ENCODE results near the gene ZNF358. TPM values are rescaled to one million over a fixed set of nuclear protein-coding genes. Genes with fewer than 3 reads are reported as not detected.

Gene ZNF358
- polyA plus RNA-seq, 1 experiment: 43.9 TPM

- CTCF ChIA-PET: interaction anchor here (2.5 kb wide), 1 partner anchor 9 kb away, joined by 14 read pairs; a partner anchor contains a TSS
- Histone ChIP-seq H3K4me3 (ENCODE audit: low read depth, low read length) (no peak overlapping the region), H3K36me3 (ENCODE audit: control insufficient read depth, insufficient read depth, low read length) (no peaks in the 10 kb centered on the region), H3K27me3 (ENCODE audit: control insufficient read depth, insufficient read depth, low read length) (peaks cover 2% of the 10 kb centered on the region)
- POLR2A ChIA-PET: no interaction called here
- no peak for TF ChIP-seq CTCF (IDR thresholded peaks at IDR 0.05; ENCODE audit: insufficient read depth, low read depth, low read length)
- no peak for DNase-seq (ENCODE audit: low read depth)
Observed at GRCh38 chr19:7506385-7507328, 9.2 kb upstream of the ZNF358 start.

GRCh38 chr19:7507884-7508283 is 8.0 kb upstream of the ZNF358 start:
- no peak for DNase-seq (ENCODE audit: low read depth)
- ChIA-PET CTCF (interaction anchor here (0.6 to 2.5 kb wide), 2 partner anchors 11 to 39 kb away, joined by 3 to 14 read pairs; a partner anchor contains a TSS), POLR2A (no interaction called here)
- H3K4me3 ChIP-seq (ENCODE audit: low read depth, low read length): no peak overlapping the region
- TF ChIP-seq CTCF (IDR thresholded peaks at IDR 0.05; ENCODE audit: insufficient read depth, low read depth, low read length): no peak
- H3K36me3 ChIP-seq (ENCODE audit: control insufficient read depth, insufficient read depth, low read length): no peaks in the 10 kb centered on the region
- no peaks in the 10 kb centered on the region; the same call in 1 of the 2 replicates for H3K27me3 ChIP-seq (ENCODE audit: control insufficient read depth, insufficient read depth, low read length)

GRCh38 chr19:7509625-7510024 is 6.3 kb upstream of the ZNF358 start:
- no peak for TF ChIP-seq CTCF (IDR thresholded peaks at IDR 0.05; ENCODE audit: insufficient read depth, low read depth, low read length)
- no peaks in the 10 kb centered on the region for H3K36me3 ChIP-seq (ENCODE audit: control insufficient read depth, insufficient read depth, low read length)
- ChIA-PET POLR2A (no interaction called here), CTCF (interaction anchor here (0.9 to 1.1 kb wide), 2 partner anchors 12 to 127 kb away, joined by 3 to 4 read pairs; a partner anchor contains a TSS)
- no peak for DNase-seq (ENCODE audit: low read depth)
- no peaks in the 10 kb centered on the region; the same call in 1 of the 2 replicates for H3K27me3 ChIP-seq (ENCODE audit: control insufficient read depth, insufficient read depth, low read length)
- no peak overlapping the region for H3K4me3 ChIP-seq (ENCODE audit: low read depth, low read length)

GRCh38 chr19:7512400-7512851 is 3.5 kb upstream of the ZNF358 start:
- ChIA-PET POLR2A (no interaction called here), CTCF (interaction anchor here (1.0 kb wide), 1 partner anchor 8 kb away, joined by 3 read pairs; no protein-coding TSS in a partner anchor)
- Histone ChIP-seq H3K27me3 (ENCODE audit: control insufficient read depth, insufficient read depth, low read length) (no peaks in the 10 kb centered on the region; the same call in 1 of the 2 replicates), H3K36me3 (ENCODE audit: control insufficient read depth, insufficient read depth, low read length) (no peaks in the 10 kb centered on the region), H3K4me3 (ENCODE audit: low read depth, low read length) (no peak overlapping the region)
- no peak for DNase-seq (ENCODE audit: low read depth)
- no peak for TF ChIP-seq CTCF (IDR thresholded peaks at IDR 0.05; ENCODE audit: insufficient read depth, low read depth, low read length)

Measured in BJ (cell line).